Measurements from ENCODE around the gene APLP2.

APLP2 gene

GRCh38 chr11:130115218-130115617 is 45.5 kb downstream of the APLP2 start:
- no peak for DNase-seq

- no peak for DNase-seq
These were observed 48.5 kb downstream of the APLP2 start for GRCh38 chr11:130118165-130118564.

GRCh38 chr11:130118636-130119387 is 49.1 kb downstream of the APLP2 start:
- DNase-seq, result no peak

GRCh38 chr11:130120045-130120444 is 50.4 kb downstream of the APLP2 start:
- DNase-seq, result no peak

- DNase-seq, result no peak
These were observed 51.8 kb downstream of the APLP2 start for GRCh38 chr11:130121445-130121978.

GRCh38 chr11:130122141-130122575 is 52.5 kb downstream of the APLP2 start:
- DNase-seq, result no peak

DNA sequence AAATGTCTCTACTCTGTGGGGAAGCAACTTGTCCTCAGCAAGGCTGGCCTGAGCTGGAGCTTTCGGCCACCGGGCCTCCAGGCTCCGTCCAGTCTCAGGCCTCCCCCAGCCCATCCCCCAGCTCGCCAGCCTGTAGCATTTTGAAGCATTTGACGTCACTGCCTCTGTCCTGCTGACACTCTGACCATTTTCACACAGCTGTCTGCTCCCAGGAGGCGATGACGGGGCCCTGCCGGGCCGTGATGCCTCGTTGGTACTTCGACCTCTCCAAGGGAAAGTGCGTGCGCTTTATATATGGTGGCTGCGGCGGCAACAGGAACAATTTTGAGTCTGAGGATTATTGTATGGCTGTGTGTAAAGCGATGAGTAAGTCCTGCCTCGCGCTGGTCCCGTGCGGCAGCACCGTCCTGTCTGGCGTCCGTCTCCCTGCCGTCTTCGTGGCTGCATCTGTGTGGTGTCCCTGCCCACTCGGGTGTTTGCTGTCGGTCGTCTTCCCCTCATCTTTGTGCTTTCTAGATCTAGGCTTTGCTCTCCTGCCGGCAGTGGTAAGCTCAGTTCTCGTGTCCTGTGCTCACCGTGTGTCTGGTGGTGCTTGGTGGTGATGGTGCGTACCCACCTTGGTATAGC is 53.8 kb downstream of the APLP2 start:
- DNase-seq, result no peak

- peak in 3 of 58 donors; percentile 29 to 55 (median 36) for DNase-seq
These were observed 54.4 kb downstream of the APLP2 start for GRCh38 chr11:130124096-130124495.

GRCh38 chr11:130125638-130126037 is 55.9 kb downstream of the APLP2 start:
- no peak for DNase-seq

DNA sequence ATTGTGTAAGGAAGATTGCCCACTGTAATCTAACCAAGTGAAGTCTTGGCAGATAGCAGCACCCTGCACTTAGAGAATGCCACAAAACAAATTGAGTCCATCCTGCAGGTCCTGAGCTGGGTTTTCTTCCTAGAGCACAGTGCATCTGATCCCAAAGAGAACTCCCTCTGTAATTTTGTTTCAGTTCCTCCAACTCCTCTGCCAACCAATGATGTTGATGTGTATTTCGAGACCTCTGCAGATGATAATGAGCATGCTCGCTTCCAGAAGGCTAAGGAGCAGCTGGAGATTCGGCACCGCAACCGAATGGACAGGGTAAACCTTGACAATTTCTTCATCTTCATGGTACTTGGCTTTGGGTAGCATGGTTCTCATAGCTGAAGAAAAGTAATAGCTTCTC is 56.8 kb downstream of the APLP2 start:
- no peak for DNase-seq

GRCh38 chr11:130127509-130127908 is 57.8 kb downstream of the APLP2 start:
- DNase-seq, result no peak

GRCh38 chr11:130128626-130129025 is 58.9 kb downstream of the APLP2 start:
- no peak for DNase-seq

- no peak for DNase-seq
These were observed 60.2 kb downstream of the APLP2 start for GRCh38 chr11:130129922-130130321.

GRCh38 chr11:130131961-130132850 is 62.5 kb downstream of the APLP2 start:
- DNase-seq, result no peak

DNA sequence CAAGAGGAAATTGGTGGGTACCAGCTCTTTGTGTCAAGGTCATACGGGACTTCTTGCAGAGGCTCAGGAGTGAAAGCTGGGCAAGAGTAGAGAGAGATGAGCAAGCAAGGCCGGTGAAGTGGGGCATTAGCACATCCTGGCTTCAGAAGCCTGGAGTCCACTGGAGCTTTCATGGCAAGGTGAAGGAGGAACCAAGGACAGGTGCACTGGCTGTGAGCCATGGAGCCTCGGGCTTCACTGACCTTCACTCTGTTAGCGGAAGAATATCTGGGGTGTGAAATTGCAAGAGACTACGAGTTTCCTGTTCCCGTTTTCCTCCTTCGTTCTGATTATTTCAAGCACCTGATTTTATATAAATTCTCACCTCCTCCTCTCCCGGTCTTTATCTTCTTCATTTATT is 64.0 kb downstream of the APLP2 start:
- DNase-seq, result no peak

GRCh38 chr11:130136107-130136506 is 66.4 kb downstream of the APLP2 start:
- no peak for DNase-seq

GRCh38 chr11:130137999-130138398 is 68.3 kb downstream of the APLP2 start:
- no peak for DNase-seq

DNA sequence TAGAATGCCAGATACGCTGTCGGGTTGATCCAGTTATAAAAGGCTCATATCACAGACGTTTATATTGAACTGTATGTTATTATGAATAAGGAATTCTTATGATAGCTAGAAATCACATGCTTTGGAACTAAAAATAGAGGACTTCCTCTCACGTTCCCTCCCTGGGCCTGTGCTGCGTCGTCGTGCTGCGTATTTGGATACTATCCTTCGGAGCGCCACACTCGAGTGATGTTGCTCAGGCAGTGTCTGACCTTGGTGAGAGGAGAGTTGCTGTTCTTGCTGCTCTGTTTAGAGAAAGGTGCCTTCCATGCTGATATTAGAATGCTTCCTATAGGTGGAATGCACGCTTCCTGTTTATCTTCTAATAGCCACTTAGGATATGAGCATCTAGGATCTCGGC is 69.7 kb downstream of the APLP2 start:
- peak in 2 of 58 donors; percentile 11 to 61 for DNase-seq

GRCh38 chr11:130141561-130142341 is 72.1 kb downstream of the APLP2 start:
- peak in 1 of 58 donors; percentile 29 for DNase-seq

GRCh38 chr11:130144141-130144540 is 74.4 kb downstream of the APLP2 start:
- peak in 4 of 58 donors; percentile 18 to 33 (median 26) for DNase-seq

- no peak for DNase-seq
These were observed 75.2 kb downstream of the APLP2 start for GRCh38 chr11:130144861-130145281.
